GM18499 (cell line): ENCODE measurements around the gene EHD4.

Experiments used
- ATAC-seq: cut with Tn5 transposase; IDR thresholded peaks from one replicate; pipeline ENCODE4 v1.9.1; 2021; ENCODE audit warnings: moderate number of reproducible peaks; ENCODE audit not compliant: insufficient read depth, unreplicated experiment

EHD4 gene

GRCh38 chr15:41903782-41904181 lies 68.6 kb downstream of the EHD4 start:
- ATAC-seq, result no peak

- no peak for ATAC-seq
Measured at GRCh38 chr15:41901431-41901830, 70.9 kb downstream of the EHD4 start.

DNA sequence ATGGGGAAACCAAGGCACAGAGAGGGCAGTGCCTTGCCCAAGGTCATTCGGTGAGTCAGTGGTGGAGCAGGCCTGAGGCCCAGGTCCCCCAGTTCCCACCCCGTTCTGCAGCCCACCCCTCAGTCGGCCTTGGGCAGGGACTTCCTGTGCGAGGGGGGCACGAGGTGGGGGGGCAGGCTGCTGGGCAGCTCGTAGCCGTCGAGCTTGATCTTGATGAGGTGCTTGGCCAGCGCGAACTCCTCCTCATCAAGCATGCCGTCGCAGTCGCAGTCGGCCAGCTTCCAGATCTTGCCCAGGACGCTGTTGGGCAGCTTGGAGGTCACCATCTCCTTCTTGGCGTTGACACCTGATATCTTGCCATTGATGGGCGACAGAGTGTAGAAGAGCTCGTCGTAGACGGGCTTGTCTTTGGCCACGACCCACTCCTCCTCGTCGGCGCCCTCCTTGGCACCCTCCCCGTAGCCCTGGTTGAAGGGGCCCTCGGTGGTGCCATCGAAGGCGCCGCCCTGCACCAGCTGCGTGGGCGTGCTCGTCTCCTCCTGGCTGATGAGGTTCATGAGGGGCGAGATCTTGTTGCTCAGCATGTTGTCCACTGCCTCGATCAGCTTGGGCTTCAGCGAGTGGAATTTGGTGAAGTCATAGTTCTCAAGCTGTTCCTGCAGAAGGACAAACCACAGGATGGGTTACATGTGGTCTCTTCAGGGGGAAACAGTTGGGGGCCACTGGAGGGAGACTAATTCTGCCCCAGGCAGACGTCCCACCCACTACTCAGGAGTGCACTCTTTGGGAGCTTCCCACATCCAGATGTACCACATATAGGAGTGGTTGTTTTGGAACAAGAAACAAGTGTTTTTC lies 71.6 kb downstream of the EHD4 start:
- no peak for ATAC-seq

DNA sequence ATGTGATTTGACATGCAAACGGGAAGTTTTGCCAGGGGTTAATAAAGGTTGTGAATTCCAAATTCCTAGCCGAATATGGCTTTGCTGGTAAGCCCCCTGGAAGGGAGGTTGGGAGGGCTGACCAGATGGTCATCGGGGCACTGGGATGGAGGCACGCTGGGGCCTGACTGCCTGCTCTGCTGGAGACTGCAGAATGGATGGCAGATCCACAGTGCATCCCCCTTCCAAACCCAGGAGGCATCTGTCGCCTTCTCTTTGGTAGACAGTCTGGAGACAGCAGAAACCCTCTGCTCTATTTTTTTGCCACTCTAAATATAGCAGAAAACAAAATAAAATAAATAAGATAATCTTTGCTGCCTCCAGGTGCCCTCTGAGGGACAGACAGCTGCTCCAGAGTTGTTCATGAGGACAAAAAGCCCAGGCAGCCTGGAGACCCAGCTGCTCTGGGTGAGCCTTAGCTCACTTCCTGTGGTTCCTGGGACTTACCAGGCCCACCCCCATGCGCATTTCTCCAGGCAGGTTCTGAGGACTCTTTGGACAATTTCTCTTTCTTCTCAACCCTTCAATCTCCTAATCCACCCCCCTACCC lies 72.4 kb downstream of the EHD4 start:
- ATAC-seq, result no peak

- ATAC-seq, result no peak
Measured at GRCh38 chr15:41897363-41897799, 75.0 kb downstream of the EHD4 start.

GRCh38 chr15:41896566-41896965 lies 75.8 kb downstream of the EHD4 start:
- no peak for ATAC-seq

DNA sequence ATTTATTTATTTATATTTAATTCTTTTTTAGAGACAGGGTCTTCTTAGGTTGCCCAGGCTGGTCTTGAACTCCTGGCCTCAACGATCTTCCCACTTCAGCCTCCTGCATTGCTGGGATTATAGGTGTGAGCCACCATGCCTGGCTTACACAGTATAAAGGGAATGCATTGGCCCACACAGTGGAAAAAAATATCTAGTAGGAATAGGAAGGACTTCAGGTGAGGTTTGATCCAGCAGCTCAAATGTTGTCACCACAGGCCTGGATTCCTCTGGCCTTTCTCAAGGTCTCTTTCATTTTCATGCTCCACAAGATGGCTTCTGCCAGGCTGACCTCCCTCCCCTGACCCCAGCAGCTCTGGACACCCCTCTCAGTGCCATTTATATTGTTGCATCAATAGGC lies 76.4 kb downstream of the EHD4 start:
- no peak for ATAC-seq

GRCh38 chr15:41895491-41895890 lies 76.9 kb downstream of the EHD4 start:
- no peak for ATAC-seq

DNA sequence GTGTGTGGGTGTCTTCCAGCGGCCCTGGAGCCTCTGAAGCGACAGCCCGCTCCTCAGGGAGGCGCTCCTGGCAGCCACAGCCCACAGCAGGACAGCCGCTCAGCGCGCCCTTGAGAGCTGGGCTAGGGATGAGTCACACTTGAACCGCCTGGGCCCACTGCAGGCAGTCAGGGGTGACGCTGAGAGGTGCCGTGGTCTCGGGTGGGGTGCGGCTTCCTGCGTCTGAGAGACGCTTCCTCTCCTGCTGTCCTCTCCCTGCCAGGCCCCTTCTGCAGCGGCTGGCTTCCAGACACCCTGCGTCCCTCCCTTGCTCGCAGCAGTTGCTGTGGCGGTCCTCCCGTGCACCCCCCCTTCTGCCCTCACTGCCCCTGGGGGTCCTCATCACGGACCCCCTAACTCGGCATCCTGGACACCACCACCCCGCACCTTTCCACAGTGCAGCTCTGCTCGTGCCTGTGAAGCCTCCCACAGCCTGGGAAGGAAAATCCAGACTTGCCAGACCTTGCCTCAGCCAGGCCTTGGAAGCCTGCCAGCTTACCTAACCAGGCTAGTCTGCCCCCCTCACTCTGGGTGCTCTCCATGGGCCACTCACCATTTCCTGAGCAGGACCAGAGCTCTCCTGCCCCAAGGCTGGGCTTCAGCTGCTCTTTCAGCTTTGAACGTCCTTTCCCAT lies 77.4 kb downstream of the EHD4 start:
- no peak for ATAC-seq

GRCh38 chr15:41894251-41894790 lies 78.0 kb downstream of the EHD4 start:
- ATAC-seq, result no peak

DNA sequence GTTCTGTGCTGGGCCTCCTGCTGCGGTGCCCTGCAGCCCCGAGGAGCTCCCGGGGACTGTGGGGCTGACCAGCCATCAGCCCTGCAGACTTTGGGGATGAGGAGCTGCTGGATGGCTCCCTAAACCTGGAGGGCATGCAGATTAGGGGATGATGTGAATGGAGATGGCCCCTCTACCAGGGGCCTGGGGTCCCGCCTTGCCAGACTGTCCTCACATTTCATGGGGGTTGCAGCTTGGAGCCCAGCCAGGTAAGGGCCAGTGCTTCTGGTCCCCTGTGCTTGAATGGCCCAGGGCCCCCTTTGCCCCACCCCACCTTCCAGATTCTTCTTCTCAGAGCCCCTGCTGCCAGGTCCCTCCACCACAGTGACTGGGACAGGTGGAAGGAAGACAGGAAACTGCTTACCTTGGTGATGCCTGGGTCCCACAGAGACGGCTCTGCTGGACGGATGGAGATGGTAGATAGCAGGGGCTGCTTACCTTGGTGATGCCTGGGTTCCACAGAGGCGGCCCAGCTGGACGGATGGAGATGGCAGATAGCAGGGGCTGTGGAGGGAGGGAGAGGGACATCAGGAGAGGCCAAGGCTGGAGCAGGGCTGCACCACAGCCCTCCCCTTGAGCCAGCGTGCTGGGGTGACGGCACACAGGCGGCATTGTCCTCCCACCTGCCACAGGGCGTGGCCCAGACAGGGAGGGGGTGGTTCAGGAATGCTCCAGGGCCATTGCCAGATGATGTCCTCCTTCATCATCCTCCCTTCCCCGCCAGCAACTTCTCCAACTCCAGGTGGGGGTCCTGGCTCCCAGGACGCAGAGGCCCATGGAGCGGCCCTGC lies 78.7 kb downstream of the EHD4 start, which contains the start of gene SPTBN5:
TSS of gene SPTBN5 (minus strand) at position 632 of the 829 bp plus-strand sequence. CDS start at position 76, 556 bp downstream.
- no peak for ATAC-seq

- ATAC-seq, result no peak
Measured at GRCh38 chr15:41892621-41893421, 79.5 kb downstream of the EHD4 start.

GRCh38 chr15:41891946-41892345 lies 80.4 kb downstream of the EHD4 start:
- ATAC-seq, result no peak

- no peak for ATAC-seq
Measured at GRCh38 chr15:41891226-41891625, 81.1 kb downstream of the EHD4 start.

- no peak for ATAC-seq
Measured at GRCh38 chr15:41890050-41890690, 82.2 kb downstream of the EHD4 start.

DNA sequence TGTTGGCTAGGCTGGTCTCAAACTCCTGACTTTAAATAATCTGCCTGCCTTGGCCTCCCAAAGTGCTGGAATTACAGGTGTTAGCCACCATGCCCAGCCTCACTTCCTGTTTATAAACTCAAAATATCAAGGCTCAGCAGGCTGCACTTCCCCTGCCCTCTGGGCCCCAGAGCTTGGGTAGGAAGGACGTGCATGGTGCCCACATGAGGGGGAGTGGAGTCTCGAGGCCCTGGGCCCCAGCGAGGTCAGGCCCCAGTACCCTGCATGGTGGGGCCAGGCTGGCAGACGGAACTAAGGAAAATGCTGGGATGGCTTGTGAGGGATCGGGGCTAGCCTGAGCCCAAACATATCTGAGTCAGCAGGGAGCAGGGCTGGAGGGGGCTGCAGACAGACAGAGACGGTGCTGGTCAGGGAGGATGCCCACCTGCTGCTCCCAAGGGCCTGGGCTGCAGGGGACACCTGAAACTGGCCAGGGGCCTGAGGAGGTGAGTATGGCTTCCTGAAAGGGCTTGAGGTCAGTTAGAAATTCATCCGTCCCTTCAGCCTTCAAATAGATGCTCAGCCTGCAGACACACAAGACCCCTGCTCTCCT lies 83.6 kb downstream of the EHD4 start:
- ATAC-seq, result no peak

GRCh38 chr15:41887893-41888292 lies 84.5 kb downstream of the EHD4 start:
- ATAC-seq, result no peak

DNA sequence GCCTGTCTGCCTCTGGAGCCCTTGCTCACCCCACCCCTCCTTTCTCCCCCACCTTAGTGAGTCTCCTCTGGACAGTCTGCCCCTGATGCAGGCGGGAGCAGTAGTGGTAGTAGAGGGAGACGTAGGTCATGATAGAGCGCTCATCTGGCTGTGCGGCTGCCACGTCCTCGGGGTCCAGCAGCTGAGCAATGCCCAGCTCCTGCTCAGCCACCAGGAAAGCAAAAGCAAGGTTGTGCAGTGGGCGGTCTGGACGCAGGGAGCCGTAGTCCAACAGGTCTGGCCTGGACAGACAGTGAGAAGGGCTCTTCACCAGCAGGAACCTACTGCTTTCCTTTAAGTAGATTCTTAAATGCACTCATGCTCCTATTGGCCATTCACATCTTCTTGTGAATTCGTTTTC lies 85.2 kb downstream of the EHD4 start:
- no peak for ATAC-seq
